ENCODE data around the gene LRWD1.
"Not testable (repeated sequence)": the region's sequence is repeated elsewhere in the genome, so short reads cannot be mapped to it uniquely, and the experiment has no call there.

The LRWD1 gene

GRCh38 chr7:102463841-102464576 lies 775 bp upstream of the LRWD1 start:
- DNase-seq = peak; percentile 56
- in situ Hi-C loops (cut with HindIII; ENCODE audit: low pct_ligation_motif_present, low pct_unique_long_range_greater_than_20kb, low sequenced_read_pairs) = no loop called here

- no peak for DNase-seq
- in situ Hi-C loops (cut with HindIII; ENCODE audit: low pct_ligation_motif_present, low pct_unique_long_range_greater_than_20kb, low sequenced_read_pairs) = no loop called here
Measured at GRCh38 chr7:102466097-102466496, 1.3 kb downstream of the LRWD1 start.

GRCh38 chr7:102467581-102468477 lies 3.0 kb downstream of the LRWD1 start:
- in situ Hi-C loops (cut with HindIII; ENCODE audit: low pct_ligation_motif_present, low pct_unique_long_range_greater_than_20kb, low sequenced_read_pairs) = no loop called here
- DNase-seq = no peak

DNA sequence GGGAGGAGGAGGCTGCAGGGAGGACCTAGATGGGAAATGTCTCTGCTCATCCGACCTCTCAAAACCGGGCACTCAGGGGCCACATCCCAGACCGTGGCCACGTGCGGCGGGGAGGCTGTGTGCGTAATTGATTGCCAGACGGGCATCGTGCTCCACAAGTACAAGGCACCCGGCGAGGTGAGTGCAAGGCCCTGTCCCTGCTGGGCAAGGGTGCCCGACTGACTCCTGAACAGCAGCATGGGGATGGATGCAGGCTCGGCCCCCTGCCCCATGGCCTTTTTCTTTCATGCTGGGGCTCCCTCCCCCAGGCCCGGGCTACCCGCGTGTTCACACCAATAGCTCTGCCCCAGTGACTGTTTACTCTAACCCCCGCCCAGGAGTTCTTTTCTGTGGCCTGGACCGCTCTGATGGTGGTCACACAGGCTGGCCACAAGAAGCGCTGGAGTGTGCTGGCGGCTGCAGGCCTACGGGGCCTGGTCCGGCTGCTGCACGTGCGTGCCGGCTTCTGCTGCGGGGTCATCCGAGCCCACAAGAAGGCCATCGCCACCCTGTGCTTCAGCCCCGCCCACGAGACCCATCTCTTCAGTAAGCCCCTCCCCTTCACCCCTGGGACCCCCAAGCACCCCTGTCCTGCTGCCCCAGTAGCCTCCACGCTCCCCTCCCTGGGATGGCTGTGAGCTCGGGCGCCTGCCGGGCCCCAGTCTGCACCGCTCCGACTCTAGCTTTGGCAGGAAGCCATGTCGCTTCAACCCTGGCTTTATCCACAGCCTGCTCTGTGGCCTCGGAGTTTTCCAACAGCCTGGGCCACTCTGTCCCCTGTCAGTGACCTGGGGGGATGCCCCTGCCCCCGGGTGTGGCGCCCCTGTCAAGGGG lies 3.9 kb downstream of the LRWD1 start:
- no peak for DNase-seq
- in situ Hi-C loops (cut with HindIII; ENCODE audit: low pct_ligation_motif_present, low pct_unique_long_range_greater_than_20kb, low sequenced_read_pairs) = no loop called here

- DNase-seq = no peak
- in situ Hi-C loops (cut with HindIII; ENCODE audit: low pct_ligation_motif_present, low pct_unique_long_range_greater_than_20kb, low sequenced_read_pairs) = no loop called here
Measured at GRCh38 chr7:102469351-102469971, 4.7 kb downstream of the LRWD1 start.

DNA sequence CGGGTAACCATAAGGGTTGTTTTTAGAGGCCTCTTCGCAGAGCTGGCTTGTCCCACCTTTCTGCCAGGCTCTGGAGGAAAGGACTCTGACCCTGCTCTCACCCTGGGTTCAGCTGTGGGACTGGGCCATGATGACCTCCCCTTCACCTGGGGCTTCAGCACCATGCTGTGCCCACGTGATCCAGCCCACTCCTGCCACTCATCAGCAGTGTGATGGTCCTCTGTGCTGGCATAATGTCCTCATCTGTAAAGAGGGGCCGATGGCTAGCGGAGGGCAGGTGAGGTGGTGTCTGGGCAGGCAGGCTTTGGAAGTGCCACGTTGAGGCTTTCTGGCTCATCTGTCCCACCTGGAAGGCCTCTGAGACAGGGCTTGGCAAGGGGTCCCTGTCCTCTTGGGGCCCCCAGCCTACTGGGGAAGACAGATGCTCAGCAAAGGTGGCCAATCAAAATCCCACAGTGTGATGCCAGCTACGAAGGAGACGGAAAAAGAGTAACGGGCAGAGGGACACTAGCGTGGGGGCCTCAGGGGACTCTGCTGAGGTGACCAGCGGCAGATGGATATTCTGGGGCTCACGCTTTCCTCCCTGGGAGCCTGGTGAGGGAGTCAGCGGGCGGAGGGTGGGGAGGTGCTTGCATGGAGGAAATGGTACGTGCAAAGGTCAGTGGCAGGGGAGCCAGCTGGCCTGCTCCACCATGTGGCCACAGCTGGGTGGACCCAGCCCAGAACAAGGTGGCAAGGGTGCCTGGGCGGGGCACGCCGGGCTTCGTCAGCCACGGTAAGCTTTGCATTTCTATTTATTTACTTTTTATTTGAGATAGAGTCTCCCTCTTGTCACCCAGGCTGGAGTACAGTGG lies 5.4 kb downstream of the LRWD1 start:
- in situ Hi-C loops (cut with HindIII; ENCODE audit: low pct_ligation_motif_present, low pct_unique_long_range_greater_than_20kb, low sequenced_read_pairs) = no loop called here
- no peak for DNase-seq

- in situ Hi-C loops (cut with HindIII; ENCODE audit: low pct_ligation_motif_present, low pct_unique_long_range_greater_than_20kb, low sequenced_read_pairs) = no loop called here
- no peak for DNase-seq
Measured at GRCh38 chr7:102471791-102472125, 7.0 kb downstream of the LRWD1 start.

- DNase-seq = no peak
- in situ Hi-C loops (cut with HindIII; ENCODE audit: low pct_ligation_motif_present, low pct_unique_long_range_greater_than_20kb, low sequenced_read_pairs) = no loop called here
Measured at GRCh38 chr7:102472126-102473041, 7.6 kb downstream of the LRWD1 start.

DNA sequence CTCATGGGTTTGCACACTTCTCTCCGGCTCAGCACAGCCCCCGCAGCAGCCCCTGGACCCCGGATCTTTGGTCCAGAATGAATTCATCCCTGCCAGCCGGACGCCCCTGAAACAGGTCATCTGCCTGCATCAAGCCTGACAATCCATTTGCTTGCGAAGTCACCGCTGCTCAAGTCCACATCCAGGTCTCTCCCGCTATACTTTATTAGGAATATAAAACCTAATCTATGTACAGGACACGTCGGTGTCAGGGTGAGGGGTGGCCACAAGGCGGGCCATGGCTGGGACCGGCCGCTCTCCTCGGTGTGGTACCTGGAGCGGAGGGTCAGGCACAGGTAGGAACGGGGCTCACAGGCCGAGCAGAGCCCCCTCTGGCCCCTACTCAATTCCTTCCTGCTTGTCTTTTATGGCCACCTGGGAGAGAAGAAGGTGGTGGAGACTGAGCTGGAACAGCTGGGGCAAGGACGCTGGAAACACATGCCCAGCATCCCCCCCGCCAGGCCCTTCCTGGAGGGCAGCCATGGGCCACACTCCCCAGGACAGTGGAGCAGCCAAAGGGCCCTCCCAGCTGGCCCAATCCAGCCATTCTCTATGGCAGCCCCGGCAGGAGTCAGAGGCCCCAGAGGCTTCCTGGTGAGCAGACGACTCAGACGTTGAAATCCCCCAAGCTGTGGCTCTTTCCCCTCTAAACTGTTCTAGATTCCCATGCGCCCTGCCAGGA lies 8.6 kb downstream of the LRWD1 start:
- in situ Hi-C loops (cut with HindIII; ENCODE audit: low pct_ligation_motif_present, low pct_unique_long_range_greater_than_20kb, low sequenced_read_pairs) = no loop called here
- DNase-seq = no peak

DNA sequence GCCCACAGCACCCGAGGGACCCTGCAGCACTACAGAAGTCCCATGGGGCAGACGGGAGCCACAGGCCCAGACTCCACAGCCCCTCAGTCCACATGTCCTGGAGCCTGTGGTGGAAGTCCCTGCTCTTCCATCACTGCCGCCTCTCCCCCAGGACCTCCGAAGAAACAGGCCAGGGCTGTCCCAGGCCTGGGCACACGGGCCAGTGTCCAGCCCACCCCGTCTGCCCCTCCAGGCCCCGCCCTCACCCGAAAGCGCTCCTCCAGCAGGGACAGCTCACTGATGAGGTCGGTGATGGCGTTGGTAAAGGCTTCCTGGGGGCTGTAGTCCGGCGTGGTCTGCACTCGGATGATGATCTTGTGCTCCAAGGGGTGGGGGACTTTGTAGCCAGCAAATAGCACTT lies 9.3 kb downstream of the LRWD1 start:
- in situ Hi-C loops (cut with HindIII; ENCODE audit: low pct_ligation_motif_present, low pct_unique_long_range_greater_than_20kb, low sequenced_read_pairs); DNase-seq: not testable (repeated sequence)

DNA sequence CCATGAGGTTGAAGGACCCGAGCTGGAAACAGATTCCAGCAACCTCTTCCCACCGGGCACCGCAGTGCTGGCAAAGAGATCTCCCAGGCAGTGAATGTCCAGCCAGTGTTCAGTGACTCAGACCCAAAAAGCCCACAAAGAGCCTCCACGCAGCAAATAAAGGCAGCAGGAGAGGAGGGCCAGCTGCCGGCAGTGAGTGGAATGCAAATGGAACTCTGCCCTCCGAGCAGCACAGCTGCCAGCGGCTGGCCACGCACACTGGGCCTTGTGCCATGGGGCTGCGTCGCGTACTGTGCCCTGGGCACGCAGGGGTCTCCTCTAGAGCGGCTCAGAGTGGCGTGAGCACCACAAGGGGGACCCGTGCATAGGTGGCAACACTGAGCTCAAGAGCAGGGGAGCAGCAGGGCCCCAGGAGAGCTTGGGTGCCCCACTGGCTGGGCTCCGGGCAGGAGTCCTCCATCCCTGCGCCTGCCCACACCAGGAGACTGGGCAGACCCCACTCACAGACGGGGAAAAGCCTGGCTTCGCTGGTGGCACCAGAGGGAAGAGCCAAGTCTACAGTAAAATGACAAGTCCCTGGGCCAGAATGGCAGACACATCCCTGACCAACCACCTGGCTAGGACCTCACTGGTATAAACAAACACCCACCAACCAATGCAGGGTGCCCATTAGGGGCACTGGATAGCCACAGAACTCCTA lies 10.1 kb downstream of the LRWD1 start:
- peak; percentile 60 for DNase-seq

GRCh38 chr7:102478314-102479208 lies 13.8 kb downstream of the LRWD1 start, which contains the start of gene POLR2J:
TSS of gene POLR2J (minus strand) at chr7:102478922. CDS start at chr7:102478860, 62 bp downstream.
- in situ Hi-C loops (cut with HindIII; ENCODE audit: low pct_ligation_motif_present, low pct_unique_long_range_greater_than_20kb, low sequenced_read_pairs) = not testable (repeated sequence)
- DNase-seq = peak; percentile 74

More for the DNA sequence above, 10.1 kb downstream of the LRWD1 start:
- in situ Hi-C loops (cut with HindIII; ENCODE audit: low pct_ligation_motif_present, low pct_unique_long_range_greater_than_20kb, low sequenced_read_pairs) = not testable (repeated sequence)

GRCh38 chr7:102479209-102479584 lies 14.4 kb downstream of the LRWD1 start:
- DNase-seq; in situ Hi-C loops (cut with HindIII; ENCODE audit: low pct_ligation_motif_present, low pct_unique_long_range_greater_than_20kb, low sequenced_read_pairs): not testable (repeated sequence)

DNA sequence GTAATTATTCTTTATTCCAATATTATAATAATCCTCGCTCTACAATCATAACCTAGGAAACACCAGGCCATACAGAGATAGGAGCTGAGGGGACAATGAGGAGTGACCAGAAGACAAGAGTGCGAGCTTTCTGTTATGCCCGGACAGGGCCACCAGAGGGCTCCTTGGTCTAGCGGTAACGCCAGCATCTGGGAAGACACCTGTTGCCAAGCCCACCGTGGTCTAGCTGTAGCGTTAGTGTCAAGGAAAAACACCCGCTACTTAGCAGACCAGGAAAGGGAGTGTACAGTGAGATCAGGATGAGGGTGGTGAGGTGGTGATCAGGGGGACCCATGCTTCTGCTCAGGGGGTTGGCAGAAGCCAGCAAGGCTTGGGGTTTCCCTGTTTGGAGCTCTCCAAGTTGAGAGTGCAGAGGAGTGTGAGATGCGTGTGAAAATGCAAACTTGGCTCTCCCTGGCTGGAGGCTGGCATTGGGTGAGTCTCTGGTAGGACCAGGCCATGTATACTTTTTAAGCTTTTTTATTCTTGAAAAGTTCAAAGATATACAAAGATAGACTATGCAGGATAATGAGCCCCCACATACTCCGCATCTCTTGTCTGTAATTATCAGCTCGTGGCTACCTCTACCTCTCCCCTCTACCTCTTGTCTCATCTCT lies 15.3 kb downstream of the LRWD1 start:
- in situ Hi-C loops (cut with HindIII; ENCODE audit: low pct_ligation_motif_present, low pct_unique_long_range_greater_than_20kb, low sequenced_read_pairs); DNase-seq: not testable (repeated sequence)

Data from ACHN (cell line).